Right kidney (tissue), 1 donor: ENCODE results near the gene TMEM108.

ENCODE experiments used
- DNase-seq: peaks from one replicate; pipeline ENCODE4 v3.0.0-alpha.2; 2016

Gene TMEM108

GRCh38 chr3:133278260-133279043 lies 240.3 kb downstream of the TMEM108 start:
- DNase-seq: no peak

DNA sequence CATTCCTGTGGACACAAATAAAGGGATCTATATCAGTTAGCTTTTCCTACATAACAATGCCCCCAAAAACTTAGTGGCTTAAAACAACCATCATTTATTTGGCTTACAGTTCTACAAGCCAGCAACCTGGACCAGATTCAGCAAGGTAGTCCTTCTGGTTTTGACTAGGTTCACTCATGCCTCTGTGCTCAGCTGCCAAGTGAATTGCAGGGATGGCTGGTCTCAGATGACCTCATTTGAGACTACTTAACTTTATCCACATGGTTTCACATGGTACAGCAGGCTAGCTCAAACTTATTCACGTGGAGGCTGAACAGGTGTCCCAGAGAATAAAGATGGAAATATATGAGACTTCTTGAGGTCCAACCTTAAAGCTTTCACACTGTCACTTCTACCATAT lies 242.4 kb downstream of the TMEM108 start:
- no peak for DNase-seq

DNA sequence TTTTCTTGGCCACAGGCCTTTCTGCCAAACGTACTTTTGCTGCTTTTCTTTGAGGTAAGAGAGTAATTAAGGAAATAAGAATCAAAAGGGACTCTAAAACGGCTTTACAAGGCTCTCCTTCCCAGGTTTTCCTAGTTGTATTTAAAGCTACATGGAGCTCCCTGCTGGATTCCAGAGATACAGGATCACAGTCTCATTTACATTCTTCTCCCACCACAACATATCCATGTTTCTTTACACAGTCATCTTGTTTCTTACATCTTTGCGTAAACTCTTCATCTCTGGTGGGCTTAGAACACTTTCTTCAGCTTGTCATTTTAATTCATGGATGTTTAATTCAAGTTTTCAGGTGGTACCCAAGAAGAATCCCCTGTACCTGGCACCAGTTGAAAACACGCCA lies 244.0 kb downstream of the TMEM108 start:
- no peak for DNase-seq

DNA sequence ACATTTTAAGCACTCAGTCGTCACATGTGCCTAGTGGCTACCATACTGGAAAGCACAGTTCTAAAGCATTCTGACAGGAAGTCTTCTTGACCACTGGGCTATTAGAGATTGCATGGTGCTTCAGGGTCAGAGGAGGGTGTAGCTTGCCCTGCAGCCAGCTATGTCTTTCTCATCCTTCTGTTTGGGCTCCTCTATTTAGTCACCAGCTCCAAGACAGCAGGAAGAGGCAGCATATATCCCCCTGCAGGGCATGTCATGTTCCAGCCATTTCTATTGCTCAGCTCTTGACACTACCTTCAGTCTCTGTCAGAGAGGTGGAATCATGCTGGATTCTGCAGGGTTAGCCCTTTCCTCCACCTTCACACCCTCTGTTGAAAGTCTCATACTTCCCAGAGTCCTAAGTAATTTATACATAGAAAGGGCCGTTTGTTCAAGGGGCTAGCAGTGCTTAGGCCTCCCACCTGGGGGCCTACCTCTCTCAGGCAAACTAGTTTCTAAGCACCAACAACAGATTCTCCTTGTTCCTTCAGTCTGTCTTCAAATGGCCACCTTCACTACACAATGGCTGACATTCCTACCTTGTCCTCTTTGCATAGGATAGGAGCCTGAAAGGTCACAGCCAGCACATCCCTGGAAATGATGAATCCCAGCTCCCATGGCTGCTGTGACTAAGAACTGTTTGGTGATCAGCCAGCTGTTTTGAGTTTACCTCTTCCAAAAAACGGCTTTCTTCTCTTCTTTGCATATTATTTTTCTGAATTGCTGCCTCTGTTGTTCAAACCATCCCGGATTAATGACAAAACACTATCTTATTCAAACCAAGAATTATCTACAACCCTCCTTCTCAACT lies 246.0 kb downstream of the TMEM108 start:
- no peak for DNase-seq

DNA sequence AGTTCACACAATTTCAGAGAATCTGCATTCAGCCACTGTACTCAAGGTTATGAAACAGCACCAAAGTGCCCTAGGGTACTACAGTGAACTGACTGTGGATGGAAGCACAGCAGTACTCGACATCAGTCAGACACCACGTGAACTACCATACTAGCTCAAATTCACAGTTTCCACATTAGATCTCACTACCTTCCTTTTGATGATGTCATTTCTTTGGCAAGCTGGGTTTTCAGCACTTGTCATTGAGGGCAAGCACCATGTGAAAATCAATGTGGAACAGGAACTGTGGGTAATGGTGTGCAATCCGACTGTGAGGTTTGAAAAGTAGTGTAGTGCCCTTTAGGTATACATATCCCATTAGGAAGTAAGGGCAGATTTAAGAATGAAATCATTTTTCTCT lies 251.1 kb downstream of the TMEM108 start:
- DNase-seq: no peak

DNA sequence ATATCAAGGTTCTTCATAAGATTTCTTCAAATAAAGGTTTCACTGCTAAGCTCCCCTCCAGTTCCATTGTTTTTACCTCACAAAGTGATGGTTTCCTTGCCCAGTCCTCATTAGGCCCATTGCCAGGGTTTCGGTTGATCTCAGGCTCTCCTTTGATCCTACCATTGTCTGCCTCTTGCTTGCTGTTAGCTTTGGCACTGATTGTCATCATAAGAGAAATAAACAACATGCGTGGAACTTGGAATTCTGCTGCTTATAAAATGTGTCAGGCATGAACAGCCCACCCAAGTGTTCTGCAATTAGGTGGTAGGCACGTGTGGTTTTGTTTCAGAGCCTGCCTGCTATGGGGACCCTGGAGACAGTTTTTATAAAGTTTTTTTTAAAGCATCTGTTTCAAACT lies 254.1 kb downstream of the TMEM108 start:
- DNase-seq: no peak

- no peak for DNase-seq
These were observed 255.4 kb downstream of the TMEM108 start for GRCh38 chr3:133293397-133294110.

DNA sequence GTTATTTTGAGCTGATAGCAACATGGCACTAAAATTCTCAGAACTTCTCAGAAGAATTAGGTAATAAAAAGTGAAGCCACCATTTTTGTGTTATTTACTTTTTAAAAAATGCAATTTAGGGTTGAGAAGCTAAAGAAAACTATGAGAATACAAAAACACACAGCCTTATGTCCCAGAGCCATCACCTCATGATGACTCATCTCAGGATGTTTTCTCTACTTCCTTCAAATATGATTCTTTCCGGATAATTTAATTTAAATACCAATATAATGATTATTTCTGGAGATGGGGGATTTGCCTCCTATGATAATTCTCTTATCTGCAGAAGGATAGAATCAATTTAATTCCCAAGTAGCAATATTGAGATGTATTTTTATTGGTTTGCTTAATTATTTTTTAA lies 256.1 kb downstream of the TMEM108 start:
- DNase-seq: no peak

DNA sequence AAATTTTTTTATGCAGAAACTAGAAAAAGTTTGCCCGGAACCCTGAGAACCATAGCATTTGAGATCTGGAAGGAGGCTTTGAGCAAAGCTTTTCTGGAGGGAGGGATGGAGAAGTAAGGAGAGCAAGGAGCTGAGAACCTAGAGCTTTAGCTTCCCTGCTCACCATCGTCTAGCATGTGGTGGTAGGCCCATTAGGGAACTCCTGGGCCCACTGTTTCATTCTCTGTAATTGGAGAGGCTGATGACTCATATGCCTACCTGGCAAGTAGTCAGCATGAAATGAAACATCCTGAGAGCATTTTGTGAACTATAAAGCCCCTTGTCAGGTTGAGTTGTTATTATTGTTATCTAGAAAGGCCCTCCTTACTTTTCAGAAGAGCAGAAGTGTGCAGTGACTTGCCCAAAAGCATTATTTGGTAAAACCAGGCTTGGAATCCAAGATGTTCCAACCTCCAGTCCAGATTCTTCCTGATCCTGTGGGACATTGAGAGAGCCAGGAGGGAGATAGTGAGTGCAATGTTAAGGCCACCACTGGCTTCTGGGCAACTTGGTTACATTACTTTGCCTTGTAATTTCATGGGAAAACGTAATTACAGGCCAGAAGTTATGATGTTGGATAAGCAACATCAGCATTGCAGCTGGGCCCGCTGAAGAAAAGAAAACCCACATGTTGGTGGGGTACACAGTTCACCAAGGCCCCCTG lies 257.2 kb downstream of the TMEM108 start:
- DNase-seq: no peak

DNA sequence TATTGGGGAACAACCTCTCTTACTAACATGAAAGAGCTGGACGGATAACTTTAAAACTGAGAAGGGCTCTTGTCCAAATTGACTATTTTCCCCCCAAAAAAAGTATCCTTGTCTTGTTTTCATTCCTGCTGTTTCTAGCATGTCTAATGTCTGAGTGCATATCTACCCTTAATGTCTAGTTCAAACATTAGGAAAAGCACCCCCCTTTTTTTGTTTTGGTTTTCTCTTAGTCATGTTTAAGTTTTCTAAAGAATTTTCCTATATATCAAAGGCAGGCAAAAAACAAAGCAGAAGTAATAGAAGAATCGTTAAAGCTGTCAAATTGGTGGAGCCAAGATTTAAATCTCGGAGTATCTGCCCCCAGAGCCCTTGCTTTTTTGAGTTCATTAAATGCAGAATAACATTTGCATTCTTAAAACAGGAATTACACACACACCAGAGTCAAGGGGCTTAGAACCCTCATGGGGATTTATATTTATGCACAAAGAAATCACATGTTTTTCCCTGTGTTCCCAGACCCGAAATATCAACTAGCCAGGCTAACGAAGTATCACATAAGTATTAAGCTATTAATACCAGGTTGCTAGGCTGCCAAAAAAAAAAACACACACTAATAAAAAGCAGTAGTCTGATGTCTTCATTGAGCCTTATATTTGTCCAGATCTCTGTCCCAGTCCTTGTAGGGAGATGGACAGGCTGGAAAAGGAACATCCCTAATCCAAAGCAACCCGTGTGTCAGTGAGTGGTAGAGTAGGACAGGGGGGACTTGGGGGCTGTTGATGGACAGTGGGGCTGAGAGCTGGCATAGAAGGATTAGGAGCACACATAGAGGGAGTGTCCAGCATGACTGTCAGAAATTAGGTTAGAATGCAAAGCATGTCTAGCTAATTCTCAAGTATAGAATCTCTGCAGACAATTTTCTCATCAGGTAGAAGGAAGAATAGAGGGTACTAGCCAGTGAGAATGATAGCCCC lies 258.0 kb downstream of the TMEM108 start:
- DNase-seq: no peak

DNA sequence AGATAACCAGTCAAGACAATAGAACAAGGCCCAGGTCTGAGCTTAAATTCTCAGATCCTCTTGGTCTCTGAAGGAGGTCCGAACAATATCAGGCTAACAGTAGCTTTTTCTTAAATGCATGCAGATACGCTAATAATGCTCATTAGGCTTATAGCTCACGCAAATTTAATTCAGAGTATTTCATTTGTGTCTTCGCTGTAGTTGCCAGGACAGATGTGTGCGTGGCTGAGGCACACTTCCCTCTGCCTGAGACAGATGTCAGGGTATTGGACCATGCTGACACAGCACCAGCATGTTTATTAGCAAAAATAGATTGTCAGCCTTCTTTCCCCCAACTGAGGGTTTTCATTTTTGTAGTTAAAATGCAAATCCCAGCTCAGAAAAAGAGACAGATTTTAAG lies 258.8 kb downstream of the TMEM108 start:
- no peak for DNase-seq

GRCh38 chr3:133300102-133300501 lies 261.9 kb downstream of the TMEM108 start:
- DNase-seq: no peak

DNA sequence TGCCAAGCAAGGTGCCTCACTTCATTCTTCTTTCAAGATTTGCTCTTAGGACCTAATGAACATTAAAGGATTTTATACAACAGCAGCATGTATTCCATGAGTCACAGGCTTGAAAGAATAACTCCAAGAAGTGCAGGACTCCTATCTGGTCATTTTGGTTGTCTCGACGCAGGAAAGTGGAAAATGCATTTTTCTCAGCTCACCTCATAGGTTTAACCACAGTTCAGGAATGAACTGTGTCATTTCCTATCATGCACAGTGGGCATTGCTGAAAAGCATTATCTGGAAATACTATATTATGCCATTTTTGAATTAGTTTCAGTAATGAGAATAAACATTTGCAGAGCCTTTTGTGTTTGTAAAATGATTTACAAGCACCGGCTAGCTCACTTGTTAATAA lies 263.0 kb downstream of the TMEM108 start:
- no peak for DNase-seq

DNA sequence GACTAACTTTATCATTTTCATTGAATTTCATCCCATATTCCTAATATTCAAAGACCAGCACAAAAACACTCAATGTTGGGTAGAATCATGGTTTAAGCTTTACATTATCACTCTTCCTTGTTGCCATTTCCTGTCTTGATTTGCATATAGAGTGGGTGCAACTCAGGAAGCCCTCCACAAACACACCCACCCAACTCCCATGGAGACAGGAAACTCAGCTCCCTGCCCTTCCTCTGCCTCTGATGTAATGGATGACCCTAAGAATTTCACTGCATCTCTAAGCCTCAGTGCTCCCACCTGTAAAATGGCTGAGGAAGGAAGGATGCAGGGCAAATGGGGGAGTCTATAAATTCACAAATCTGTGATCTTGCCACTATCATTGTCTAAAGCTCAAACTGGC lies 263.5 kb downstream of the TMEM108 start:
- DNase-seq: no peak

GRCh38 chr3:133303430-133303829 lies 265.2 kb downstream of the TMEM108 start:
- no peak for DNase-seq

- DNase-seq: no peak
These were observed 279.7 kb downstream of the TMEM108 start for GRCh38 chr3:133317866-133318265.

GRCh38 chr3:133328373-133328772 lies 290.2 kb downstream of the TMEM108 start:
- DNase-seq: no peak

DNA sequence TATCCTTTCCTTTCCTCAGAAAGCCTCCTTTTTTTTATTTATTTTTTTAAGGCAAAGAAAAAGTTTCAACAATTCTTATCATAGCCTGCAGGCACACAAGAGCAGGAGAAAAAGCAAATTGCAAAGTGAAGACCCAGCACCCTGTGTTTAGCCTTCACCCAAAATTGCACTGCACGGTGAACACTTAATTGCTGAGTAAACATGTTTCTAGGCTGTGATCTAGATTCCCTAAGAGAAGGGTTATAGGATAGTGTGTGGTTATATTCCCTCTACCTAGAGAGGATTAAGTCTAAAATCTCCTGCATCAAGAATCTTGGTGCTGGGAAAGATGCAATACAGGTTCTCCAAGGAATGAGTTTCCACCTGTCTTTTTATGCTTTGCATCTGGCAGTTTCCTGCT lies 291.4 kb downstream of the TMEM108 start:
- DNase-seq: no peak

DNA sequence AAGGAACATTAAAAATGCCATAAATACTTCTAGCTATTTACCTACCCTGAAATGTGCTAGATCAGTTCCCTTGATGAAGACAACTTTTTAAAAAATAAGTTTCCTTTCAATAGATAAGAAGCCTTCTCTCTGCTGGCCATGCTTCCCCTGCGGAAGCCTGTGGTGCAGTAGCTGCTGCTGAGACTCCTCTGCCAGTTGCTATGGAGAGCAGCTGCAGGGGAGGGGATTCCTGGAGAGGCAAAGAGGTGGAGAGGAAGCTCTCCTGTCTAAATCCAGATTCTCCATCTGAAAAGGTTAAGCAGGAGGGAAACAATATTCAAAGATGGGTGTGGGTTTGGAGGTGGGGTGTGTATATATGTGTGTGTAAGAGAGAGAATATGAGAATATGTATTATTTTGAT lies 291.9 kb downstream of the TMEM108 start:
- no peak for DNase-seq

GRCh38 chr3:133330522-133330921 lies 292.3 kb downstream of the TMEM108 start:
- no peak for DNase-seq

- DNase-seq: no peak
These were observed 316.5 kb downstream of the TMEM108 start for GRCh38 chr3:133354721-133355120.
